HCT116 (cell line): ENCODE results near the gene PPP1R1A. TPM values are rescaled to one million over a fixed set of nuclear protein-coding genes. Genes with fewer than 3 reads are reported as not detected.

Experiments used
- ATAC-seq: fragments of 200-7000 bp; cut with Tn5 transposase; 2 replicates; pipeline ENCODE4 v1.9.1; 2020; ENCODE audit warnings: mild to moderate bottlenecking, moderate library complexity
- BruUV-seq: library from RNA; stranded (reverse); fragments of 400-500 nt; replicated peaks from 2 replicates; lab custom pipeline; 2021; lab: Mats Ljungman, UMichigan
- CTCF ChIA-PET: fragments of 300-600 bp; sonication (Branson Sonifier 250); formaldehyde crosslinking; loops from one replicate; lab custom pipeline; 2021; ENCODE audit warnings: antibody characterized with exemption; lab: Charles Lee
- POLR2A ChIA-PET: fragments of 300-600, 350-600 bp; sonication (Branson Sonifier 250); formaldehyde crosslinking; loops from one replicate; lab custom pipeline; 2021; ENCODE audit warnings: antibody characterized with exemption; lab: Charles Lee
- RAD21 ChIA-PET, 2 experiments: fragments of 300-600 bp; sonication (Branson Sonifier 250); formaldehyde crosslinking; loops; one replicate each; lab custom pipeline; 2023; ENCODE audit warnings: low total read pairs in 2 of 2; ENCODE audit not compliant: uncharacterized antibody in 2 of 2, unreplicated experiment in 2 of 2, low non-redundant PET in 1 of 2; lab: Charles Lee
- DNase-seq: peaks from one replicate; pipeline ENCODE4 v3.0.0-alpha.2; 2010; ENCODE audit warnings: low read depth, low spot score
- H2AFZ ChIP-seq: fragments of 200-600 bp; shearing (Covaris generic), sonication (generic); 2 replicates; pipeline ENCODE4 v1.6.1; 2017; ENCODE audit warnings: low read depth, mixed run types, mixed read lengths, antibody characterized with exemption, low read length; ENCODE audit not compliant: poor library complexity, severe bottlenecking
- H3K27ac ChIP-seq: 2 replicates; pipeline ENCODE4 v1.5.1; 2012; ENCODE audit warnings: low read depth, low read length
- H3K27me3 ChIP-seq: fragments of 200-600 bp; sonication (generic); 2 replicates; pipeline ENCODE4 v1.6.1; 2016; ENCODE audit warnings: mixed run types, low read length, mixed read lengths; ENCODE audit not compliant: insufficient read depth
- H3K36me3 ChIP-seq, 2 experiments: fragments of 200-500 bp in 1 of 2; fragments of 200-600 bp in 1 of 2; sonication (Bioruptor generic) in 1 of 2; sonication (generic) in 1 of 2; 2 replicates each; pipeline versions ENCODE4 v1.5.1 to v1.6.1; 2014 to 2016; ENCODE audit warnings: low read length in 2 of 2, inconsistent platforms in 1 of 2, mixed read lengths in 1 of 2, mixed run types in 1 of 2; ENCODE audit not compliant: insufficient read depth in 2 of 2, control insufficient read depth in 1 of 2
- H3K4me1 ChIP-seq, 2 experiments: fragments of 200-600 bp in 1 of 2; sonication (generic) in 1 of 2; 2 replicates each; pipeline versions ENCODE4 v1.5.1 to v1.6.1; 2012 to 2017; ENCODE audit warnings: low read length in 2 of 2, inconsistent platforms in 1 of 2, mild to moderate bottlenecking in 1 of 2, mixed read lengths in 1 of 2, mixed run types in 1 of 2, moderate library complexity in 1 of 2; ENCODE audit not compliant: insufficient read depth in 2 of 2, control insufficient read depth in 1 of 2
- H3K4me2 ChIP-seq: fragments of 200-600 bp; sonication (generic); 2 replicates; pipeline ENCODE4 v1.6.1; 2017; ENCODE audit warnings: mixed run types, low read length, mixed read lengths
- H3K4me3 ChIP-seq, 2 experiments: fragments of 200-600 bp in 1 of 2; sonication (generic) in 1 of 2; replicated peaks in 1 of 2; 2 replicates each; pipeline ENCODE4 v1.5.1; 2011 to 2016; ENCODE audit warnings: low read length in 2 of 2, control low read depth in 1 of 2, low read depth in 1 of 2, mild to moderate bottlenecking in 1 of 2, mixed read lengths in 1 of 2, mixed run types in 1 of 2
- H3K79me2 ChIP-seq: fragments of 200-600 bp; sonication (generic); 2 replicates; pipeline ENCODE4 v1.6.1; 2017; ENCODE audit warnings: mild to moderate bottlenecking, mixed run types, low read length, moderate library complexity, mixed read lengths; ENCODE audit not compliant: insufficient read depth
- H3K9ac ChIP-seq: fragments of 200-600 bp; sonication (generic); 2 replicates; pipeline ENCODE4 v1.6.1; 2016; ENCODE audit warnings: low read length, mixed read lengths
- H3K9me2 ChIP-seq: fragments of 200-600 bp; sonication (generic), shearing (Covaris generic); 2 replicates; pipeline ENCODE4 v1.6.1; 2017; ENCODE audit warnings: mixed run types, mild to moderate bottlenecking, moderate library complexity; ENCODE audit not compliant: insufficient read depth
- H3K9me3 ChIP-seq, 2 experiments: fragments of 200-500 bp in 1 of 2; fragments of 200-600 bp in 1 of 2; sonication (Bioruptor generic) in 1 of 2; sonication (generic) in 1 of 2; 2 replicates each; pipeline ENCODE4 v1.6.1; 2014 to 2017; ENCODE audit warnings: low read length in 2 of 2, mixed read lengths in 2 of 2, inconsistent platforms in 1 of 2, low read depth in 1 of 2, mild to moderate bottlenecking in 1 of 2, mixed run types in 1 of 2, moderate library complexity in 1 of 2; ENCODE audit not compliant: control insufficient read depth in 1 of 2, insufficient read depth in 1 of 2
- H4K20me1 ChIP-seq: fragments of 200-600 bp; sonication (generic), shearing (Covaris generic); 2 replicates; pipeline ENCODE4 v1.6.1; 2017; ENCODE audit warnings: mixed run types, mild to moderate bottlenecking, moderate library complexity; ENCODE audit not compliant: insufficient read depth
- CBX3 ChIP-seq: IDR thresholded peaks from 2 replicates; pipeline ENCODE4 v1.6.1; 2012; ENCODE audit warnings: low read depth
- EGR1 ChIP-seq: IDR thresholded peaks from 2 replicates; pipeline ENCODE4 v1.6.1; 2012; ENCODE audit warnings: low read depth
- EZH2phosphoT487 ChIP-seq: fragments of 200-600 bp; IDR thresholded peaks from 2 replicates; pipeline ENCODE4 v1.6.1; 2018; ENCODE audit warnings: antibody characterized with exemption, borderline replicate concordance
- FOSL1 ChIP-seq: IDR thresholded peaks from 2 replicates; pipeline ENCODE4 v1.6.1; 2012; ENCODE audit warnings: low read depth
- POLR2A ChIP-seq: IDR thresholded peaks from 2 replicates; pipeline ENCODE4 v1.7.0; 2011; ENCODE audit warnings: borderline replicate concordance; ENCODE audit not compliant: insufficient read depth, insufficient read length; ENCODE audit errors: extremely low read depth
- SP1 ChIP-seq: IDR thresholded peaks from 2 replicates; pipeline ENCODE4 v1.6.1; 2012; ENCODE audit warnings: low read depth
- SRF ChIP-seq: IDR thresholded peaks from 2 replicates; pipeline ENCODE4 v1.6.1; 2012; ENCODE audit warnings: low read depth
- TCF7L2 ChIP-seq: IDR thresholded peaks from 2 replicates; pipeline ENCODE4 v1.7.0; 2011; ENCODE audit warnings: borderline replicate concordance, inconsistent platforms; ENCODE audit not compliant: insufficient read depth, insufficient read length; ENCODE audit errors: extremely low read depth
- YY1 ChIP-seq: IDR thresholded peaks from 2 replicates; pipeline ENCODE4 v1.6.1; 2011; ENCODE audit warnings: low read length, low read depth, moderate library complexity, mild to moderate bottlenecking; ENCODE audit not compliant: insufficient replicate concordance; ENCODE audit errors: extremely low read depth
- ZFX ChIP-seq: fragments of 450-650 bp; IDR thresholded peaks from 2 replicates; pipeline ENCODE4 v1.6.1; 2017
- intact Hi-C: fragments of 100-400 bp; cut with micrococcal nuclease; formaldehyde crosslinking; loops from 2 replicates; pipeline ENCODE4 v1.10.0; 2022
- total RNA-seq: library from RNA; stranded (reverse); gene quantifications from one replicate; pipeline ENCODE4 v1.2.1, GENCODE V29; 2021; ENCODE audit not compliant: unreplicated experiment
- TF ChIP-seq, protein P1 (sequence below): IDR thresholded peaks from 2 replicates; pipeline ENCODE4 v1.6.1; 2012
- TF ChIP-seq, protein P2 (sequence below): IDR thresholded peaks from 2 replicates; pipeline ENCODE4 v1.6.1; 2012; ENCODE audit warnings: low read depth

PPP1R1A gene
- total RNA-seq, 1 experiment from 2014 or later = 0.61 TPM

DNA sequence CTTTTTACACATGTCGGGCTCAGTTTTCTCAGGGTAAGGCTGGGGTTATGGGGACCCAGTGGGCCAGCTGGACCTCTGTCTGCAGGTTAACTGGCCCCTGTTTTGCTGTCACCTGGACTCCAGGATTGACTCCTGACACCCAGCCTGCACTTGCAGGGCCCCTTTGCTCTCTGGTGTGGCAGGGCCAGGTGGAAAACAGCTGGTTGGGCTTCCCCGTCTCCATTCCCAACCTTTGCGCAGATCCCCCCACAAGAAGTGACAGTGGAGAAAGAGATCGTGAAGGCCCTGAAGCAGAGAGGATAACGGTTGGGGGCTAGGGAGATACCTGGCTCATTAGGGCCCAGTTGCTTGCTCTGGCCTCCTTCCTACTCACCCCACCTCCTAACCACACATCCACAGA lies 1.5 kb upstream of the PPP1R1A start:
- H4K20me1 ChIP-seq = no peaks in the 10 kb centered on the region
- no peak overlapping the region for H3K4me3 ChIP-seq
- no peaks in the 10 kb centered on the region for H3K36me3 ChIP-seq
- BruUV-seq = no TSS peak
- DNase-seq = no peak
- ChIA-PET CTCF (interaction anchor here (2.7 kb wide), 1 partner anchor 10 kb away, joined by 10 read pairs; no protein-coding TSS in a partner anchor), POLR2A (no interaction called here), RAD21 (no interaction called here)
- H3K9ac ChIP-seq = no peak overlapping the region
- intact Hi-C loops = no loop called here
- peaks cover 0 to 5% of the 10 kb centered on the region in 2 experiments; a peak in 1 of 4 replicates for H3K4me1 ChIP-seq
- ATAC-seq = no peak
- H3K79me2 ChIP-seq = no peaks in the 10 kb centered on the region
- H3K27ac ChIP-seq = no peak overlapping the region
- H2AFZ ChIP-seq = no peak overlapping the region
- H3K27me3 ChIP-seq = peaks cover 5% of the 10 kb centered on the region; the same call in 1 of the 2 replicates
- H3K9me2 ChIP-seq = no peaks in the 10 kb centered on the region
- TF ChIP-seq TCF7L2 (no peak), FOSL1 (no peak), ZFX (no peak), POLR2A (no peak), EGR1 (no peak), YY1 (no peak), SRF (no peak), EZH2phosphoT487 (no peak), CBX3 (no peak), SP1 (no peak)
- TF ChIP-seq, protein P1, sequence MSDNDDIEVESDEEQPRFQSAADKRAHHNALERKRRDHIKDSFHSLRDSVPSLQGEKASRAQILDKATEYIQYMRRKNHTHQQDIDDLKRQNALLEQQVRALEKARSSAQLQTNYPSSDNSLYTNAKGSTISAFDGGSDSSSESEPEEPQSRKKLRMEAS = no peak
- TF ChIP-seq, protein P2, sequence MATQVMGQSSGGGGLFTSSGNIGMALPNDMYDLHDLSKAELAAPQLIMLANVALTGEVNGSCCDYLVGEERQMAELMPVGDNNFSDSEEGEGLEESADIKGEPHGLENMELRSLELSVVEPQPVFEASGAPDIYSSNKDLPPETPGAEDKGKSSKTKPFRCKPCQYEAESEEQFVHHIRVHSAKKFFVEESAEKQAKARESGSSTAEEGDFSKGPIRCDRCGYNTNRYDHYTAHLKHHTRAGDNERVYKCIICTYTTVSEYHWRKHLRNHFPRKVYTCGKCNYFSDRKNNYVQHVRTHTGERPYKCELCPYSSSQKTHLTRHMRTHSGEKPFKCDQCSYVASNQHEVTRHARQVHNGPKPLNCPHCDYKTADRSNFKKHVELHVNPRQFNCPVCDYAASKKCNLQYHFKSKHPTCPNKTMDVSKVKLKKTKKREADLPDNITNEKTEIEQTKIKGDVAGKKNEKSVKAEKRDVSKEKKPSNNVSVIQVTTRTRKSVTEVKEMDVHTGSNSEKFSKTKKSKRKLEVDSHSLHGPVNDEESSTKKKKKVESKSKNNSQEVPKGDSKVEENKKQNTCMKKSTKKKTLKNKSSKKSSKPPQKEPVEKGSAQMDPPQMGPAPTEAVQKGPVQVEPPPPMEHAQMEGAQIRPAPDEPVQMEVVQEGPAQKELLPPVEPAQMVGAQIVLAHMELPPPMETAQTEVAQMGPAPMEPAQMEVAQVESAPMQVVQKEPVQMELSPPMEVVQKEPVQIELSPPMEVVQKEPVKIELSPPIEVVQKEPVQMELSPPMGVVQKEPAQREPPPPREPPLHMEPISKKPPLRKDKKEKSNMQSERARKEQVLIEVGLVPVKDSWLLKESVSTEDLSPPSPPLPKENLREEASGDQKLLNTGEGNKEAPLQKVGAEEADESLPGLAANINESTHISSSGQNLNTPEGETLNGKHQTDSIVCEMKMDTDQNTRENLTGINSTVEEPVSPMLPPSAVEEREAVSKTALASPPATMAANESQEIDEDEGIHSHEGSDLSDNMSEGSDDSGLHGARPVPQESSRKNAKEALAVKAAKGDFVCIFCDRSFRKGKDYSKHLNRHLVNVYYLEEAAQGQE = no peak
- H3K9me3 ChIP-seq = no peaks in the 10 kb centered on the region
- H3K4me2 ChIP-seq = no peak overlapping the region
